T-helper 17 cell (primary cell): ENCODE measurements around the gene GPRIN3. TPM values are rescaled to one million over a fixed set of nuclear protein-coding genes. Genes with fewer than 3 reads are reported as not detected.

Experiments used
- ATAC-seq: fragments of 150-1000 bp; cut with Tn5 transposase; 2 replicates; pipeline ENCODE4 v1.10.0; 2021; ENCODE audit warnings: mild to moderate bottlenecking, moderate library complexity
- DNase-seq, 3 donors: peaks; one replicate each; pipeline versions ENCODE4 v3.0.0 to v3.0.0-alpha.2; 2020 to 2021
- H3K9me3 ChIP-seq: one replicate; pipeline ENCODE4 v1.7.0; 2013; ENCODE audit warnings: low read length, mild to moderate bottlenecking; ENCODE audit not compliant: control insufficient read depth, poor library complexity, severe bottlenecking
- H3K27ac Mint-ChIP-seq: one replicate; pipeline ENCODE4 v1.8.0; 2022; ENCODE audit warnings: mild to moderate bottlenecking, moderate library complexity, mixed read lengths
- H3K27me3 Mint-ChIP-seq: one replicate; pipeline ENCODE4 v1.8.0; 2022; ENCODE audit warnings: mixed read lengths
- H3K36me3 Mint-ChIP-seq: one replicate; pipeline ENCODE4 v1.8.0; 2022; ENCODE audit warnings: low read depth, mixed read lengths
- H3K4me1 Mint-ChIP-seq: one replicate; pipeline ENCODE4 v1.8.0; 2022; ENCODE audit warnings: mild to moderate bottlenecking, mixed read lengths
- H3K4me3 Mint-ChIP-seq: one replicate; pipeline ENCODE4 v1.8.0; 2022; ENCODE audit warnings: mild to moderate bottlenecking, moderate library complexity, mixed read lengths
- total RNA-seq, 4 donors: library from RNA in 2 of 4; stranded (reverse) in 2 of 4; gene quantifications; one replicate each; pipeline ENCODE4 v1.2.3 and lab custom pipeline; 2022 to 2026

The GPRIN3 gene
- total RNA-seq, 2 donors from 2014 or later: 88.5 to 89.7 TPM

- Mint-ChIP-seq H3K36me3 (peaks cover 23% of the 10 kb centered on the region), H3K4me1 (peaks cover 51% of the 10 kb centered on the region), H3K27ac (no peak overlapping the region), H3K4me3 (peak overlapping the region; percentile 97), H3K27me3 (no peaks in the 10 kb centered on the region)
- peak; percentile 42 for ATAC-seq
- no peaks in the 10 kb centered on the region for H3K9me3 ChIP-seq
- DNase-seq: no peak
Observed at GRCh38 chr4:89306486-89307177, 968 bp downstream of the GPRIN3 start.

GRCh38 chr4:89305712-89306437, 1.7 kb downstream of the GPRIN3 start:
- DNase-seq (no peak), ATAC-seq (no peak)
- Mint-ChIP-seq H3K4me3 (peak overlapping the region; percentile 97), H3K27ac (no peak overlapping the region), H3K36me3 (peaks cover 23% of the 10 kb centered on the region), H3K27me3 (no peaks in the 10 kb centered on the region), H3K4me1 (peaks cover 50% of the 10 kb centered on the region)
- H3K9me3 ChIP-seq: no peaks in the 10 kb centered on the region

- no peak for ATAC-seq
- Mint-ChIP-seq H3K27ac (no peak overlapping the region), H3K36me3 (peaks cover 23% of the 10 kb centered on the region), H3K27me3 (no peaks in the 10 kb centered on the region), H3K4me3 (peak overlapping the region; percentile 97), H3K4me1 (peaks cover 48% of the 10 kb centered on the region)
- DNase-seq: no peak
- no peaks in the 10 kb centered on the region for H3K9me3 ChIP-seq
Observed at GRCh38 chr4:89305028-89305427, 2.6 kb downstream of the GPRIN3 start.

GRCh38 chr4:89303814-89304388, 3.7 kb downstream of the GPRIN3 start:
- Mint-ChIP-seq H3K27me3 (no peaks in the 10 kb centered on the region), H3K4me3 (peak overlapping the region; percentile 90), H3K27ac (no peak overlapping the region), H3K36me3 (peaks cover 25% of the 10 kb centered on the region), H3K4me1 (peaks cover 53% of the 10 kb centered on the region)
- H3K9me3 ChIP-seq: no peaks in the 10 kb centered on the region
- DNase-seq (no peak), ATAC-seq (no peak)

- peak; percentile 55 for ATAC-seq
Observed at GRCh38 chr4:89303177-89303576, 4.4 kb downstream of the GPRIN3 start.

GRCh38 chr4:89301902-89302301, 5.7 kb downstream of the GPRIN3 start:
- H3K27me3 Mint-ChIP-seq: no peaks in the 10 kb centered on the region
- peak overlapping the region; percentile 94 for H3K4me3 Mint-ChIP-seq
- peaks cover 58% of the 10 kb centered on the region for H3K4me1 Mint-ChIP-seq
- peaks cover 25% of the 10 kb centered on the region for H3K36me3 Mint-ChIP-seq
- no peak overlapping the region for H3K27ac Mint-ChIP-seq
- no peak for ATAC-seq
- no peak for DNase-seq
- no peaks in the 10 kb centered on the region for H3K9me3 ChIP-seq

More at GRCh38 chr4:89303177-89303576, 4.4 kb downstream of the GPRIN3 start:
- H3K27me3 Mint-ChIP-seq: no peaks in the 10 kb centered on the region
- H3K9me3 ChIP-seq: no peaks in the 10 kb centered on the region
- H3K4me3 Mint-ChIP-seq: peak overlapping the region; percentile 94
- peaks cover 51% of the 10 kb centered on the region for H3K4me1 Mint-ChIP-seq
- H3K36me3 Mint-ChIP-seq: peaks cover 25% of the 10 kb centered on the region
- H3K27ac Mint-ChIP-seq: no peak overlapping the region
- peak in 2 of 3 donors; percentile 44 to 45 for DNase-seq

- Mint-ChIP-seq H3K36me3 (peaks cover 18% of the 10 kb centered on the region), H3K27ac (no peak overlapping the region), H3K4me1 (peaks cover 55% of the 10 kb centered on the region), H3K4me3 (peak overlapping the region; percentile 94), H3K27me3 (no peaks in the 10 kb centered on the region)
- ATAC-seq (no peak), DNase-seq (no peak)
- no peaks in the 10 kb centered on the region for H3K9me3 ChIP-seq
Observed at GRCh38 chr4:89301003-89301402, 6.6 kb downstream of the GPRIN3 start.

- no peak overlapping the region for H3K27ac Mint-ChIP-seq
- peaks cover 15% of the 10 kb centered on the region for H3K36me3 Mint-ChIP-seq
- H3K9me3 ChIP-seq: no peaks in the 10 kb centered on the region
- peaks cover 51% of the 10 kb centered on the region for H3K4me1 Mint-ChIP-seq
- DNase-seq (no peak), ATAC-seq (no peak)
- no peaks in the 10 kb centered on the region for H3K27me3 Mint-ChIP-seq
- peak overlapping the region; percentile 65 for H3K4me3 Mint-ChIP-seq
Observed at GRCh38 chr4:89300499-89300898, 7.1 kb downstream of the GPRIN3 start.

- H3K4me3 Mint-ChIP-seq: peak overlapping the region; percentile 65
- peaks cover 53% of the 10 kb centered on the region for H3K4me1 Mint-ChIP-seq
- H3K36me3 Mint-ChIP-seq: peaks cover 15% of the 10 kb centered on the region
- H3K27me3 Mint-ChIP-seq: no peaks in the 10 kb centered on the region
- H3K9me3 ChIP-seq: no peaks in the 10 kb centered on the region
- no peak for ATAC-seq
- DNase-seq: no peak
- H3K27ac Mint-ChIP-seq: no peak overlapping the region
Observed at GRCh38 chr4:89300060-89300459, 7.5 kb downstream of the GPRIN3 start.

- Mint-ChIP-seq H3K27ac (no peak overlapping the region), H3K4me1 (peaks cover 59% of the 10 kb centered on the region), H3K4me3 (peak overlapping the region; percentile 98), H3K27me3 (no peaks in the 10 kb centered on the region), H3K36me3 (peaks cover 14% of the 10 kb centered on the region)
- DNase-seq (no peak), ATAC-seq (peak; percentile 33)
- no peaks in the 10 kb centered on the region for H3K9me3 ChIP-seq
Observed at GRCh38 chr4:89299153-89299791, 8.3 kb downstream of the GPRIN3 start.

- no peaks in the 10 kb centered on the region for H3K9me3 ChIP-seq
- DNase-seq (no peak), ATAC-seq (peak; percentile 56)
- H3K4me1 Mint-ChIP-seq: peaks cover 59% of the 10 kb centered on the region
- H3K4me3 Mint-ChIP-seq: peak overlapping the region; percentile 98
- H3K27me3 Mint-ChIP-seq: no peaks in the 10 kb centered on the region
- H3K36me3 Mint-ChIP-seq: peaks cover 10% of the 10 kb centered on the region
- H3K27ac Mint-ChIP-seq: no peak overlapping the region
Observed at GRCh38 chr4:89298788-89299152, 8.8 kb downstream of the GPRIN3 start.

GRCh38 chr4:89298155-89298554, 9.4 kb downstream of the GPRIN3 start:
- Mint-ChIP-seq H3K4me3 (peak overlapping the region; percentile 98), H3K27me3 (no peaks in the 10 kb centered on the region), H3K4me1 (peaks cover 61% of the 10 kb centered on the region), H3K36me3 (peaks cover 8% of the 10 kb centered on the region), H3K27ac (no peak overlapping the region)
- H3K9me3 ChIP-seq: no peaks in the 10 kb centered on the region
- peak; percentile 61 for ATAC-seq
- peak in 1 of 3 donors; percentile 28 for DNase-seq

GRCh38 chr4:89296896-89297295, 10.7 kb downstream of the GPRIN3 start:
- peaks cover 7% of the 10 kb centered on the region for H3K36me3 Mint-ChIP-seq
- ATAC-seq: no peak

More at GRCh38 chr4:89296896-89297295, 10.7 kb downstream of the GPRIN3 start:
- peaks cover 62% of the 10 kb centered on the region for H3K4me1 Mint-ChIP-seq
- peak overlapping the region; percentile 98 for H3K4me3 Mint-ChIP-seq
- no peaks in the 10 kb centered on the region for H3K9me3 ChIP-seq
- no peak overlapping the region for H3K27ac Mint-ChIP-seq
- no peak for DNase-seq
- no peaks in the 10 kb centered on the region for H3K27me3 Mint-ChIP-seq
